ENCODE results near the gene PTPRK. TPM values are rescaled to one million over a fixed set of nuclear protein-coding genes. Genes with fewer than 3 reads are reported as not detected.

Gene PTPRK
- total and polyA plus RNA-seq, 10 of the 15 experiments (the other 5 are each of a cell fraction or from before 2014, with no cell fraction given), result 0.23 to 1.9 (median 0.55) TPM

DNA sequence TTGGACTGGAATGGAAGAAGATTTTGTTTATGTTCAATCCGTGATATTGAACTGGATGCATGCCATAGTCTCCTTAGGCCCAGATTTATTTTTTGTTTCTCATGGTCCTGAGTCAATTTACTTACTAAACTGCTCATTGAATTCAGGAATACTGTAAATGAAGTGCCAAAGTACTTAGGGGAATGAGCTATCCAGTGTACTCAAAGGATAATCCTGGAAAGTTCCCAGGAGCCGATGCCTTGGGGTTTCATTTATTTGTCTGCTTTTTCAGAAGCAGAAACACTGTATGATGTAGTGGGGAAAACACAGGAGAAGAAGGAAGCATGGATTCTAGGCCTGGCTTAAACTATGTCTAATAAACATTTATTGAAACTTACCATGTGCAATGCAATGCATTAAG is 563.4 kb downstream of the PTPRK start:
- Histone ChIP-seq H3K9ac (ENCODE audit: control insufficient read depth, insufficient read depth, low read length) (no peak overlapping the region), H3K4me1 (ENCODE audit: control insufficient read depth, insufficient read depth, low read length) (no peaks in the 10 kb centered on the region), H3K36me3 (ENCODE audit: control insufficient read depth in 2 of 2, insufficient read depth in 2 of 2, low read length in 1 of 2) (no peaks in the 10 kb centered on the region), H3K27me3 (replicated peaks in 1 of 2; ENCODE audit: control insufficient read depth in 2 of 2, insufficient read depth in 2 of 2, low read length in 1 of 2) (no peaks in the 10 kb centered on the region), H3K27ac (ENCODE audit: control insufficient read depth, insufficient read depth) (no peak overlapping the region), H2AFZ (ENCODE audit: control insufficient read depth, low read depth, low read length) (no peak overlapping the region), H3K9me3 (replicated peaks; ENCODE audit: control insufficient read depth, insufficient read depth, low read length) (no peaks in the 10 kb centered on the region), H3K4me3 (no peak overlapping the region), H4K20me1 (ENCODE audit: control insufficient read depth, insufficient read depth) (no peaks in the 10 kb centered on the region), H3K79me2 (ENCODE audit: control insufficient read depth, insufficient read depth, low read length) (no peaks in the 10 kb centered on the region), H3K4me2 (ENCODE audit: control insufficient read depth, insufficient read depth) (no peak overlapping the region)
- CTCF ChIA-PET, result no interaction called here
- RAD21 ChIA-PET (ENCODE audit: unreplicated experiment), result no interaction called here
- WGBS (ENCODE audit: insufficient coverage, insufficient replicate concordance, low lambda C conversion rate, missing lambda C conversion rate), result 34% methylated on average over 2 of the region's 2 CpGs
- intact Hi-C loops (cut with micrococcal nuclease; ENCODE audit: unreplicated experiment), result no loop called here
- POLR2A ChIA-PET, result no interaction called here
- in situ Hi-C loops (cut with MboI), result no loop called here
- no peak for FAIRE-seq
- ATAC-seq, result no peak
- TF ChIP-seq ZNF274 (IDR thresholded peaks at IDR 0.05; ENCODE audit: insufficient read depth, insufficient read length) (no peak), ZZZ3 (IDR thresholded peaks at IDR 0.05; ENCODE audit: control insufficient read depth, insufficient read length, low read depth) (no peak), ZBTB40 (IDR thresholded peaks at IDR 0.05; ENCODE audit: borderline replicate concordance) (no peak), BCL3 (IDR thresholded peaks at IDR 0.05; ENCODE audit: borderline replicate concordance, insufficient read depth, low read depth, low read length, poor library complexity, severe bottlenecking) (no peak), HSF1 (IDR thresholded peaks at IDR 0.05; ENCODE audit: low read depth, low read length) (no peak), CREB1 (IDR thresholded peaks at IDR 0.05; ENCODE audit: low read depth) (no peak), REST (IDR thresholded peaks at IDR 0.05; ENCODE audit: low read depth, low read length) (no peak), RBBP5 (conservative IDR thresholded peaks at IDR 0.05) (no peak), STAT1 (conservative IDR thresholded peaks at IDR 0.05) (no peak)
- TF ChIP-seq, protein P1, sequence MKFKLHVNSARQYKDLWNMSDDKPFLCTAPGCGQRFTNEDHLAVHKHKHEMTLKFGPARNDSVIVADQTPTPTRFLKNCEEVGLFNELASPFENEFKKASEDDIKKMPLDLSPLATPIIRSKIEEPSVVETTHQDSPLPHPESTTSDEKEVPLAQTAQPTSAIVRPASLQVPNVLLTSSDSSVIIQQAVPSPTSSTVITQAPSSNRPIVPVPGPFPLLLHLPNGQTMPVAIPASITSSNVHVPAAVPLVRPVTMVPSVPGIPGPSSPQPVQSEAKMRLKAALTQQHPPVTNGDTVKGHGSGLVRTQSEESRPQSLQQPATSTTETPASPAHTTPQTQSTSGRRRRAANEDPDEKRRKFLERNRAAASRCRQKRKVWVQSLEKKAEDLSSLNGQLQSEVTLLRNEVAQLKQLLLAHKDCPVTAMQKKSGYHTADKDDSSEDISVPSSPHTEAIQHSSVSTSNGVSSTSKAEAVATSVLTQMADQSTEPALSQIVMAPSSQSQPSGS (IDR thresholded peaks at IDR 0.05; ENCODE audit: low read length), result no peak
- TF ChIP-seq, protein P2, sequence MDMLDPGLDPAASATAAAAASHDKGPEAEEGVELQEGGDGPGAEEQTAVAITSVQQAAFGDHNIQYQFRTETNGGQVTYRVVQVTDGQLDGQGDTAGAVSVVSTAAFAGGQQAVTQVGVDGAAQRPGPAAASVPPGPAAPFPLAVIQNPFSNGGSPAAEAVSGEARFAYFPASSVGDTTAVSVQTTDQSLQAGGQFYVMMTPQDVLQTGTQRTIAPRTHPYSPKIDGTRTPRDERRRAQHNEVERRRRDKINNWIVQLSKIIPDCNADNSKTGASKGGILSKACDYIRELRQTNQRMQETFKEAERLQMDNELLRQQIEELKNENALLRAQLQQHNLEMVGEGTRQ (IDR thresholded peaks at IDR 0.05; ENCODE audit: borderline replicate concordance, low read depth, low read length), result no peak
- BruUV-seq (replicated peaks), result no TSS peak
- DNase-seq (ENCODE audit: low read depth, low spot score), result no peak
- SMC1A ChIA-PET (ENCODE audit: uncharacterized antibody, unreplicated experiment), result interaction anchor here (0.7 to 1.1 kb wide), 2 partner anchors 14 to 366 kb away, joined by 3 read pairs; no protein-coding TSS in a partner anchor

All from GM12878 (cell line).